ENCODE results near the gene OAS2. TPM values are rescaled to one million over a fixed set of nuclear protein-coding genes. Genes with fewer than 3 reads are reported as not detected.

Gene OAS2
- total and polyA plus RNA-seq, 2 of the 8 experiments (the other 6 are each of a cell fraction or from before 2014, with no cell fraction given) = 0.06 TPM; not detected in 1

DNA sequence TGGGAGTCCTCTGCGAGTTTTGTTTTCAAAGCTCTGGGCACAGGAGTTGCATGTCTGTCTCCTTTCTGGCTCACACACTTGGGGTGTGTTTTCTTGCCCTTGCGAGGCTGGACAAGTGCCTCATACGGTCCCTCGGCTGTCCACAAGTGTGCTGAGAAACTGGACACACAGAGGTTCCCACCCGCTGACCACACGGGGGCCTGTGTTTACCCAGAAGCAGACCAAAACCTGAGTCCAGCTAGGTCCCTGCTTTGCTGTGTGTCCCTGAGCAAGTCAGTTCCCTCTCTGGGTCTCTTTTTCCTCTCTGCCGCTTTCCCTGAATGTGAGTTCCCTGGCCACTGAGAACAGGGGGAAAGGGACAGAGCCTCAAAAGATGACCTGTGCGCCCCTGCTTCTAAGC lies 678 bp upstream of the OAS2 start (continued):
- TF ChIP-seq, protein P1, sequence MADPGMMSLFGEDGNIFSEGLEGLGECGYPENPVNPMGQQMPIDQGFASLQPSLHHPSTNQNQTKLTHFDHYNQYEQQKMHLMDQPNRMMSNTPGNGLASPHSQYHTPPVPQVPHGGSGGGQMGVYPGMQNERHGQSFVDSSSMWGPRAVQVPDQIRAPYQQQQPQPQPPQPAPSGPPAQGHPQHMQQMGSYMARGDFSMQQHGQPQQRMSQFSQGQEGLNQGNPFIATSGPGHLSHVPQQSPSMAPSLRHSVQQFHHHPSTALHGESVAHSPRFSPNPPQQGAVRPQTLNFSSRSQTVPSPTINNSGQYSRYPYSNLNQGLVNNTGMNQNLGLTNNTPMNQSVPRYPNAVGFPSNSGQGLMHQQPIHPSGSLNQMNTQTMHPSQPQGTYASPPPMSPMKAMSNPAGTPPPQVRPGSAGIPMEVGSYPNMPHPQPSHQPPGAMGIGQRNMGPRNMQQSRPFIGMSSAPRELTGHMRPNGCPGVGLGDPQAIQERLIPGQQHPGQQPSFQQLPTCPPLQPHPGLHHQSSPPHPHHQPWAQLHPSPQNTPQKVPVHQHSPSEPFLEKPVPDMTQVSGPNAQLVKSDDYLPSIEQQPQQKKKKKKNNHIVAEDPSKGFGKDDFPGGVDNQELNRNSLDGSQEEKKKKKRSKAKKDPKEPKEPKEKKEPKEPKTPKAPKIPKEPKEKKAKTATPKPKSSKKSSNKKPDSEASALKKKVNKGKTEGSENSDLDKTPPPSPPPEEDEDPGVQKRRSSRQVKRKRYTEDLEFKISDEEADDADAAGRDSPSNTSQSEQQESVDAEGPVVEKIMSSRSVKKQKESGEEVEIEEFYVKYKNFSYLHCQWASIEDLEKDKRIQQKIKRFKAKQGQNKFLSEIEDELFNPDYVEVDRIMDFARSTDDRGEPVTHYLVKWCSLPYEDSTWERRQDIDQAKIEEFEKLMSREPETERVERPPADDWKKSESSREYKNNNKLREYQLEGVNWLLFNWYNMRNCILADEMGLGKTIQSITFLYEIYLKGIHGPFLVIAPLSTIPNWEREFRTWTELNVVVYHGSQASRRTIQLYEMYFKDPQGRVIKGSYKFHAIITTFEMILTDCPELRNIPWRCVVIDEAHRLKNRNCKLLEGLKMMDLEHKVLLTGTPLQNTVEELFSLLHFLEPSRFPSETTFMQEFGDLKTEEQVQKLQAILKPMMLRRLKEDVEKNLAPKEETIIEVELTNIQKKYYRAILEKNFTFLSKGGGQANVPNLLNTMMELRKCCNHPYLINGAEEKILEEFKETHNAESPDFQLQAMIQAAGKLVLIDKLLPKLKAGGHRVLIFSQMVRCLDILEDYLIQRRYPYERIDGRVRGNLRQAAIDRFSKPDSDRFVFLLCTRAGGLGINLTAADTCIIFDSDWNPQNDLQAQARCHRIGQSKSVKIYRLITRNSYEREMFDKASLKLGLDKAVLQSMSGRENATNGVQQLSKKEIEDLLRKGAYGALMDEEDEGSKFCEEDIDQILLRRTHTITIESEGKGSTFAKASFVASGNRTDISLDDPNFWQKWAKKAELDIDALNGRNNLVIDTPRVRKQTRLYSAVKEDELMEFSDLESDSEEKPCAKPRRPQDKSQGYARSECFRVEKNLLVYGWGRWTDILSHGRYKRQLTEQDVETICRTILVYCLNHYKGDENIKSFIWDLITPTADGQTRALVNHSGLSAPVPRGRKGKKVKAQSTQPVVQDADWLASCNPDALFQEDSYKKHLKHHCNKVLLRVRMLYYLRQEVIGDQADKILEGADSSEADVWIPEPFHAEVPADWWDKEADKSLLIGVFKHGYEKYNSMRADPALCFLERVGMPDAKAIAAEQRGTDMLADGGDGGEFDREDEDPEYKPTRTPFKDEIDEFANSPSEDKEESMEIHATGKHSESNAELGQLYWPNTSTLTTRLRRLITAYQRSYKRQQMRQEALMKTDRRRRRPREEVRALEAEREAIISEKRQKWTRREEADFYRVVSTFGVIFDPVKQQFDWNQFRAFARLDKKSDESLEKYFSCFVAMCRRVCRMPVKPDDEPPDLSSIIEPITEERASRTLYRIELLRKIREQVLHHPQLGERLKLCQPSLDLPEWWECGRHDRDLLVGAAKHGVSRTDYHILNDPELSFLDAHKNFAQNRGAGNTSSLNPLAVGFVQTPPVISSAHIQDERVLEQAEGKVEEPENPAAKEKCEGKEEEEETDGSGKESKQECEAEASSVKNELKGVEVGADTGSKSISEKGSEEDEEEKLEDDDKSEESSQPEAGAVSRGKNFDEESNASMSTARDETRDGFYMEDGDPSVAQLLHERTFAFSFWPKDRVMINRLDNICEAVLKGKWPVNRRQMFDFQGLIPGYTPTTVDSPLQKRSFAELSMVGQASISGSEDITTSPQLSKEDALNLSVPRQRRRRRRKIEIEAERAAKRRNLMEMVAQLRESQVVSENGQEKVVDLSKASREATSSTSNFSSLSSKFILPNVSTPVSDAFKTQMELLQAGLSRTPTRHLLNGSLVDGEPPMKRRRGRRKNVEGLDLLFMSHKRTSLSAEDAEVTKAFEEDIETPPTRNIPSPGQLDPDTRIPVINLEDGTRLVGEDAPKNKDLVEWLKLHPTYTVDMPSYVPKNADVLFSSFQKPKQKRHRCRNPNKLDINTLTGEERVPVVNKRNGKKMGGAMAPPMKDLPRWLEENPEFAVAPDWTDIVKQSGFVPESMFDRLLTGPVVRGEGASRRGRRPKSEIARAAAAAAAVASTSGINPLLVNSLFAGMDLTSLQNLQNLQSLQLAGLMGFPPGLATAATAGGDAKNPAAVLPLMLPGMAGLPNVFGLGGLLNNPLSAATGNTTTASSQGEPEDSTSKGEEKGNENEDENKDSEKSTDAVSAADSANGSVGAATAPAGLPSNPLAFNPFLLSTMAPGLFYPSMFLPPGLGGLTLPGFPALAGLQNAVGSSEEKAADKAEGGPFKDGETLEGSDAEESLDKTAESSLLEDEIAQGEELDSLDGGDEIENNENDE (IDR thresholded peaks at IDR 0.05; ENCODE audit: insufficient replicate concordance, low read length) = no peak
- TF ChIP-seq, protein P2, sequence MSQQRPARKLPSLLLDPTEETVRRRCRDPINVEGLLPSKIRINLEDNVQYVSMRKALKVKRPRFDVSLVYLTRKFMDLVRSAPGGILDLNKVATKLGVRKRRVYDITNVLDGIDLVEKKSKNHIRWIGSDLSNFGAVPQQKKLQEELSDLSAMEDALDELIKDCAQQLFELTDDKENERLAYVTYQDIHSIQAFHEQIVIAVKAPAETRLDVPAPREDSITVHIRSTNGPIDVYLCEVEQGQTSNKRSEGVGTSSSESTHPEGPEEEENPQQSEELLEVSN (IDR thresholded peaks at IDR 0.05) = no peak
